Thyroid gland (tissue), 4 donors: Measurements from ENCODE around the gene CGB2. TPM values are rescaled to one million over a fixed set of nuclear protein-coding genes. Genes with fewer than 3 reads are reported as not detected.
A peak's percentile ranks its signal among the peaks of the same experiment; 100 is the strongest.
"Not testable (repeated sequence)": the region's sequence is repeated elsewhere in the genome, so short reads cannot be mapped to it uniquely, and the experiment has no call there.

Source experiments
- DNase-seq, 2 donors: peaks; one replicate each; pipeline ENCODE4 v3.0.0-alpha.2; 2019
- H3K27ac ChIP-seq, 3 donors: fragments of 200-600 bp; sonication (generic); 1 replicate in 2 of 3; 2 replicates in 1 of 3; pipeline ENCODE4 v1.5.1; 2016 to 2019; ENCODE audit warnings: mild to moderate bottlenecking in 1 of 3, moderate library complexity in 1 of 3
- H3K27me3 ChIP-seq: fragments of 200-600 bp; sonication (generic); one replicate; pipeline ENCODE4 v1.5.1; 2019
- H3K36me3 ChIP-seq, 2 donors: fragments of 200-600 bp; sonication (generic); one replicate each; pipeline ENCODE4 v1.5.1; 2016 to 2019
- H3K4me1 ChIP-seq, 2 donors: fragments of 200-600 bp; sonication (generic); one replicate each; pipeline ENCODE4 v1.5.1; 2017 to 2019
- H3K4me3 ChIP-seq, 3 donors: fragments of 200-600 bp; sonication (generic); replicated peaks in 1 of 3; 1 replicate in 2 of 3; 2 replicates in 1 of 3; pipeline ENCODE4 v1.5.1; 2016; ENCODE audit warnings: mild to moderate bottlenecking in 1 of 3
- H3K9me3 ChIP-seq: fragments of 200-600 bp; sonication (generic); one replicate; pipeline ENCODE4 v1.5.1; 2017
- POLR2A ChIP-seq, 2 donors: fragments of 450-650 bp; IDR thresholded peaks; one replicate each; pipeline ENCODE4 v1.6.1; 2017; ENCODE audit warnings: antibody characterized with exemption in 2 of 2, mild to moderate bottlenecking in 2 of 2, moderate library complexity in 1 of 2
- WGBS, 2 donors: methylation state at CpG; one replicate each; pipeline ENCODE4 v1.1.5; 2017; 5-methylcytosine and 5-hydroxymethylcytosine counted together
- intact Hi-C: fragments of 100-400 bp; cut with DNase I; formaldehyde crosslinking; loops from one replicate; pipeline ENCODE4 v1.15.1; 2023
- total RNA-seq, 4 donors: library from RNA; depleted of rRNA; stranded (reverse); fragments of >200 nt; gene quantifications; one replicate each; pipeline ENCODE4 v1.2.3, GENCODE V29; 2016
- TF ChIP-seq, protein P1 (sequence below), 6 experiments: fragments of 200-600 bp in 3 of 6; fragments of 450-650 bp in 3 of 6; sonication (generic) in 3 of 6; IDR thresholded peaks; one replicate each; pipeline ENCODE4 v1.5.1; 2016 to 2019; ENCODE audit warnings: antibody characterized with exemption in 6 of 6, mild to moderate bottlenecking in 2 of 6, inconsistent platforms in 1 of 6, moderate library complexity in 1 of 6

The CGB2 gene
- total RNA-seq, 4 donors from 2014 or later, result not detected

DNA sequence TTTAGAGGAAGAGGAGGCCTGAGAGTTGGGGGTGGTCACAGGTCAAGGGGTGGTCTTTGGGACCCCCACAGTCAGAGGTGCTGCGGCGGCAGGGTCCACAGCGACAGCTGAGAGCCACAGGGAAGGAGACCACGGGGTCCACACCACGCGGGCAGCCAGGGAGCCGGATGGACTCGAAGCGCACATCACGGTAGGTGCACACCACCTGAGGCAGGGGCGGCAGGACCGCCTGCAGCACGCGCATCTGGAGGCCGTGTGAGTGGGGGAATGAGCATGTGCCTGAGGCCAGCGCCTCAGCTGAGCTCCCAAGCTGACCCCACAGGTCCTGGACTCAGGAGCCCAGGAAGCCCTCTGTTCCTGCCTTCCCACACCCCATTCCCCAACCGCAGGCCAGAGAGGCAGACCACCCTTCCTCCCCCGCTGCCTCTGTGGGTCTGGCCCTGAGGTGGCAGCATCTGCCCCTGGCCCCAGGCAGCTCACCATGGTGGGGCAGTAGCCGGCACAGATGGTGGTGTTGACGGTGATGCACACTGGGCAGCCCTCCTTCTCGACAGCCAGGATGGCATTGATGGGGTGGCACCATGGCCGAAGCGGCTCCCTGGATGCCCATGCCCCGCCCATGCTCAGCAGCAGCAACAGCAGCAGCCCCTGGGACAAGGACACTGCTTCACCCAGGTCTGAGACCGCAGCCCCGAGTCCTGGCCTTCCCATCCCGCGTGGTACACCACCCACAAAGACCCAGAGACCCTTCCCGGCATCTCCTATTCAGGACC lies 15.4 kb upstream of the CGB2 start:
- no peak overlapping the region for H3K27ac ChIP-seq

DNA sequence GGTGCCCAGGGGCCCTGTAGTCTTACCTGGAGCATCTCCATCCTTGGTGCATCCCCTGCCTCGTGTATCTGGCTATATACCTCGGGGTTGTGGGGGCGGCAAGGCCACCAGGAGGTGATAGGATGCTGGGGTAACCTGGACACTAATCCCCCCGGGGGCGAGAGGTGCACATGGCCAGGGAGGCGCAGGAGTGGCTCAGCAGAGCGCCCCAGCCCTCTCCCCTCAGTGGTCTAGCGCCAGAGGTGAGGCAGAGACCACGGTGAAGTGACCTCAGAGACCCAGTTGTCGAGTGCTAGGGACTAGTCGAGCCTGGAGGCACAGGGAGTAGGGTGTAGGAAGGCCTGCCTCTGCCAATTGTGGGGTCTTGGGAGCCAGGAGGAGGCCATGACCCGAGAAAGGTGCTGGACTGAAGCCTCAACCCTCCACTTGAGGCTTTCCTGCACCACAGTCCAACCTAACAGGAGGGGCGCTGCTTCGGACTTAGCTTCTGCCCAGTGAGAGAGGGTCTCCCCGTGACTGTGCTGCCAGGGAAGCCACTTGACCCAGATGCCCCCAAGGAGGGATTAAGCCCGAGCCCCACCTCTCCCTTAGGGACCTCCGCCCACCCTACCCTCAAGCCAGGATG lies 14.5 kb upstream of the CGB2 start, which contains the start of gene LHB:
Gene LHB (minus strand): TSS at position 51 of the 625 bp plus-strand sequence. CDS start 10 bp downstream, at position 41.
- peaks cover 17 to 24% of the 10 kb centered on the region in 2 donors for H3K4me1 ChIP-seq
- peaks cover under 1 to 11% of the 10 kb centered on the region in 2 donors for H3K36me3 ChIP-seq
- DNase-seq, result no peak
- peak within 1 kb of the TSS in 1 of 3 donors; percentile 25 for H3K4me3 ChIP-seq
- WGBS, 2 donors, result 59 to 70% methylated on average over 14 to 17 of the region's 17 CpGs
- intact Hi-C loops, result no loop called here
- no peaks in the 10 kb centered on the region for H3K27me3 ChIP-seq
- TF ChIP-seq, protein P1, sequence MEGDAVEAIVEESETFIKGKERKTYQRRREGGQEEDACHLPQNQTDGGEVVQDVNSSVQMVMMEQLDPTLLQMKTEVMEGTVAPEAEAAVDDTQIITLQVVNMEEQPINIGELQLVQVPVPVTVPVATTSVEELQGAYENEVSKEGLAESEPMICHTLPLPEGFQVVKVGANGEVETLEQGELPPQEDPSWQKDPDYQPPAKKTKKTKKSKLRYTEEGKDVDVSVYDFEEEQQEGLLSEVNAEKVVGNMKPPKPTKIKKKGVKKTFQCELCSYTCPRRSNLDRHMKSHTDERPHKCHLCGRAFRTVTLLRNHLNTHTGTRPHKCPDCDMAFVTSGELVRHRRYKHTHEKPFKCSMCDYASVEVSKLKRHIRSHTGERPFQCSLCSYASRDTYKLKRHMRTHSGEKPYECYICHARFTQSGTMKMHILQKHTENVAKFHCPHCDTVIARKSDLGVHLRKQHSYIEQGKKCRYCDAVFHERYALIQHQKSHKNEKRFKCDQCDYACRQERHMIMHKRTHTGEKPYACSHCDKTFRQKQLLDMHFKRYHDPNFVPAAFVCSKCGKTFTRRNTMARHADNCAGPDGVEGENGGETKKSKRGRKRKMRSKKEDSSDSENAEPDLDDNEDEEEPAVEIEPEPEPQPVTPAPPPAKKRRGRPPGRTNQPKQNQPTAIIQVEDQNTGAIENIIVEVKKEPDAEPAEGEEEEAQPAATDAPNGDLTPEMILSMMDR (IDR thresholded peaks at IDR 0.05), result no peak
- TF ChIP-seq POLR2A (IDR thresholded peaks at IDR 0.05), result no peak
- H3K27ac ChIP-seq, result no peak within 1 kb of the TSS
- H3K9me3 ChIP-seq, result no peaks in the 10 kb centered on the region

More for the DNA sequence above, 15.4 kb upstream of the CGB2 start:
- intact Hi-C loops, result no loop called here
- no peaks in the 10 kb centered on the region for H3K27me3 ChIP-seq
- peaks cover 17 to 24% of the 10 kb centered on the region in 2 donors for H3K4me1 ChIP-seq
- peaks cover 9 to 16% of the 10 kb centered on the region in 2 donors for H3K36me3 ChIP-seq
- H3K9me3 ChIP-seq, result no peaks in the 10 kb centered on the region
- WGBS, 2 donors, result 93 to 94% methylated on average over 14 to 22 of the region's 29 CpGs
- no peak overlapping the region for H3K4me3 ChIP-seq
- no peak for DNase-seq
- TF ChIP-seq, protein P1 (IDR thresholded peaks at IDR 0.05), result no peak
- TF ChIP-seq POLR2A (IDR thresholded peaks at IDR 0.05), result no peak

DNA sequence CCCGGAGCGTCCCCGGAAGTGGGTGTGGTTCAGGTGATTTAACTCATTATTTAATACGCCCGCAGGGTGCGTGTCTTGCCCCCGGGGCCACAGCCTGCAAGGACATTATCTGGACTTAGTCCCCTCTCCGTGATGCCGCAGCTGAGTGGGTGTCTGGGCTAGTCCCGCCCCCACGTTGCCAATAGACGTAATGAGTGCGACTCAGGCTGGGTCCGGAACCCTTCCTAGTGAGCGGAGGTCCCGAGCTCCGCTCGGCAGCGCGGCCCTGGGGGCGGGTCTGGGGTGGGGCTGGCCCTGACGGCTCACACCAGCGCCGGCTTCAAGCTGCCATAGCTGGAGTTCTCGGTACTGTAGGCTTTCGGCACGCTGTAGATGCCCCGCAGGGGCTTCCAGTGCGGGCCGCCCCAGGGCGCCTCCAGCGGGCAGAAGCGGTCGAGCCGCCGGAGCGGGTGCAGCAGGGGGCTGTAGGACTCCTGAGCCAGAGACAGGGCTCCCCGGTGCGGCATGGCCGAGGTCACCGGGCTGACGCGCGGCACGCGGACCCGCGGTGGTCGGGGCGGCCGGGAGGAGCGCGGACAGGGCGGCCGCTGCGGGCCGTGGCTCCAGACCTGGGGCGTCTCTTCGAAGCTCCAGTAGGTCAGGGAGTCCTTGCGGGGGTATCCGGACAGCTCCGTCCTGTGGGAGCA lies 13.9 kb upstream of the CGB2 start:
- TF ChIP-seq, protein P1 (IDR thresholded peaks at IDR 0.05), result peak in 2 of 6 experiments; percentile 33 to 54
- no peak for TF ChIP-seq POLR2A (IDR thresholded peaks at IDR 0.05)
- WGBS, 2 donors, result 3% methylated on average over 8 to 14 of the region's 62 CpGs
- H3K27me3 ChIP-seq, result no peaks in the 10 kb centered on the region
- H3K27ac ChIP-seq, result no peak overlapping the region
- H3K4me3 ChIP-seq, result peak overlapping the region in 1 of 3 donors; percentile 25
- DNase-seq, result peak; percentile 25 to 33
- H3K9me3 ChIP-seq, result no peaks in the 10 kb centered on the region
- H3K36me3 ChIP-seq, result peaks cover 0 to 6% of the 10 kb centered on the region in 2 donors
- intact Hi-C loops, result no loop called here
- peaks cover 17 to 24% of the 10 kb centered on the region in 2 donors for H3K4me1 ChIP-seq

DNA sequence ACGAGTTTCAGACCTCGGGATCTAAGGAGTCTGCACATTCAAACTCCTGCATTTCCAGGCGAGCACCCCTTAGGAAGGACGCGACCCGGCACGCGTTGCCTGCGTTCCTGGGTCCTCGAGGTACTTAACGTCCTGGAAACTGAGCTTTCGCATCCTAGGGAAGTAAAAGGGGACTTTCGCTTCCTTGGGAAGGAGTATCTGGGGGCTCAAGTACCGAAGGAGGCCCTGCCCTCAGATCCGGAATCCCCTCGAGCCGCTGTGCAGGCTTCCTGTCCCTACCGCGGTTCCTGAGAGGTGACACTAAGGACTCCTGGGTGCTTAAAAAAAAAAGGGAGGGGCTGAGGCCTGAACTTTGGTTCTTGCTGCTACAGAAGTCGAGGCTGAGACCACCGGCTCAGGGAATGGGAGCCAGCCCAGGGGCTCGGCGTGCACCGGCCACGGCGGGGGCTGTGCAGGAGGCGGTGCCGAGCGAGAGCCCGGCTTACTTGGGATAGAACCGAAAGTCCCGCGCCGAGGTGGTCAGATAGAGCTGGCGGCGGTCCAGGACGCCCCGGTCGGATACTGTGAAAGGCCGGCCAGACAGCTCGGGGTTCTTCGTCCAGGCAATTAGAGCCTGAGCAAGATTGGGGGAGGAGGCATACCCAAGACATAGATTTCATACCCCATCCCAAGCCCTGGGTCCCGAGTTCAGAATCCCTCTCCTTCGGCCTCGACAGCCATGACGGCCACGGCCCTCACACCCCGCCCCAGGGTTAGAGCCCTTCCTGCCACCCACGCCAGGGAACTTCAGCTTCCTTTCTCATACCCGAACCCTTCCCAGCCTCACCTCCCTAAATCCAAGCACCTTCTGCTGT lies 13.1 kb upstream of the CGB2 start:
- peaks cover 17 to 24% of the 10 kb centered on the region in 2 donors for H3K4me1 ChIP-seq
- peak in 1 of 2 donors; percentile 17 for DNase-seq
- WGBS, 2 donors, result 6 to 30% methylated on average over 9 to 35 of the region's 50 CpGs
- intact Hi-C loops, H3K27ac ChIP-seq, H3K9me3 ChIP-seq, H3K27me3 ChIP-seq, H3K36me3 ChIP-seq: not testable (repeated sequence)
- peak overlapping the region in 1 of 3 donors; percentile 25 for H3K4me3 ChIP-seq
